Measurements from ENCODE around the gene SLC36A1. TPM values are rescaled to one million over a fixed set of nuclear protein-coding genes. Genes with fewer than 3 reads are reported as not detected.

Gene SLC36A1
- total RNA-seq, 2 experiments from 2014 or later: 11.6 to 12.1 TPM

DNA sequence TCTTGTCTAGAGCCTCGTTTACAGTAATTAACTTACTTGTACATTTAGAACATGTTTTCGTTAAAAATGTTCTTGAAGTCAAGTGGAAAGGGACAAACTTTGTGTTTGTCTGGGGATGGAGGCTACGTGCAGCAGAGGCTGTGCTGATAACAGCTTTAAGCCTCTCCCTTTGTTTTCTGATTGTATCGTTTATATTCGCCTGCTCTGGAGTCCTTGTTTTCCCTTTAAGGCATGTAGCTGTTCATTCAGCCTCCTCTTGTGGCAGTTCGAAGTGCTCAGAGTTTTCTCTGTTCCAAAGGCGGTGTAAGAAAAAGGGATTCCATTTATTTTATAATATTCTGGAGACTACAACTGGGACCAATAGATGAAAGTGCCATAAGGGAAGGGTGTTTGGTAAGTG lies 1.9 kb downstream of the SLC36A1 start:
- Histone ChIP-seq H3K4me2 (ENCODE audit: low read length) (peak overlapping the region; percentile 95), H3K79me2 (ENCODE audit: insufficient read depth, low read depth, low read length) (no peaks in the 10 kb centered on the region; the same call in 1 of the 2 replicates), H2AFZ (ENCODE audit: low read length) (no peak overlapping the region), H3K9me2 (ENCODE audit: insufficient read depth, low read length) (no peaks in the 10 kb centered on the region), H3K36me3 (ENCODE audit: insufficient read depth, low read length) (no peaks in the 10 kb centered on the region), H4K20me1 (ENCODE audit: insufficient read depth, low read length) (no peaks in the 10 kb centered on the region), H3K9me3 (ENCODE audit: low read length) (no peaks in the 10 kb centered on the region), H3K4me1 (ENCODE audit: insufficient read depth, low read length, poor library complexity, severe bottlenecking) (peaks cover 7% of the 10 kb centered on the region), H3K4me3 (ENCODE audit: low read depth, low read length, poor library complexity, severe bottlenecking) (no peak overlapping the region), H3K27ac (ENCODE audit: low read depth, low read length, poor library complexity, severe bottlenecking) (no peak overlapping the region)
- no TSS peak for BruUV-seq (replicated peaks)
- CTCF ChIA-PET (ENCODE audit: unreplicated experiment): interaction anchor here (1.1 kb wide), 1 partner anchor 203 kb away, joined by 4 read pairs; no protein-coding TSS in a partner anchor
- POLR2A ChIA-PET: interaction anchor here (1.0 to 3.0 kb wide), 2 partner anchors 10 to 12 kb away, joined by 4 to 16 read pairs; no protein-coding TSS in a partner anchor
- intact Hi-C loops (cut with micrococcal nuclease; ENCODE audit: unreplicated experiment): no loop called here
- DNase-seq (ENCODE audit: low spot score): no peak
- TF ChIP-seq, protein P1, sequence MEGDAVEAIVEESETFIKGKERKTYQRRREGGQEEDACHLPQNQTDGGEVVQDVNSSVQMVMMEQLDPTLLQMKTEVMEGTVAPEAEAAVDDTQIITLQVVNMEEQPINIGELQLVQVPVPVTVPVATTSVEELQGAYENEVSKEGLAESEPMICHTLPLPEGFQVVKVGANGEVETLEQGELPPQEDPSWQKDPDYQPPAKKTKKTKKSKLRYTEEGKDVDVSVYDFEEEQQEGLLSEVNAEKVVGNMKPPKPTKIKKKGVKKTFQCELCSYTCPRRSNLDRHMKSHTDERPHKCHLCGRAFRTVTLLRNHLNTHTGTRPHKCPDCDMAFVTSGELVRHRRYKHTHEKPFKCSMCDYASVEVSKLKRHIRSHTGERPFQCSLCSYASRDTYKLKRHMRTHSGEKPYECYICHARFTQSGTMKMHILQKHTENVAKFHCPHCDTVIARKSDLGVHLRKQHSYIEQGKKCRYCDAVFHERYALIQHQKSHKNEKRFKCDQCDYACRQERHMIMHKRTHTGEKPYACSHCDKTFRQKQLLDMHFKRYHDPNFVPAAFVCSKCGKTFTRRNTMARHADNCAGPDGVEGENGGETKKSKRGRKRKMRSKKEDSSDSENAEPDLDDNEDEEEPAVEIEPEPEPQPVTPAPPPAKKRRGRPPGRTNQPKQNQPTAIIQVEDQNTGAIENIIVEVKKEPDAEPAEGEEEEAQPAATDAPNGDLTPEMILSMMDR (conservative IDR thresholded peaks at IDR 0.05; ENCODE audit: low read length): no peak
- TF ChIP-seq EZH2phosphoT487 (IDR thresholded peaks at IDR 0.05; ENCODE audit: borderline replicate concordance, low read depth, low read length): no peak

DNA sequence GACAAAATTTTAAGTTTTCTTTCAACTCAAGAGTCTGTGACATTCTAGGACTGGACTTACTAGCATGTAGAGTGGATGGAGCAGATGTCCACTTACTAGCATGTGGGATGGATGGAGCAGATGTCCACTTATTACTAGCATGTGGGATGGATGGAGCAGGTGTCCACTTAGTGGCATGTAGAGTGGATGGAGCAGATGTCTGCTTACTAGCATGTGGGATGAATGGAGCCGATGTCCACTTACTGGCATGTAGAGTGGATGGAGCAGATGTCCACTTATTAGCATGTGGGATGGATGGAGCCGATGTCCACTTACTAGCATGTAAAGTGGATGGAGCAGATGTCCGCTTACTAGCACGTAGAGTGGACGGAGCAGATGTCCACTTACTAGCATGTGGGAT lies 2.4 kb downstream of the SLC36A1 start:
- no peaks in the 10 kb centered on the region for H4K20me1 ChIP-seq (ENCODE audit: insufficient read depth, low read length)
- H3K9me3 ChIP-seq (ENCODE audit: low read length): no peaks in the 10 kb centered on the region
- no TSS peak for BruUV-seq (replicated peaks)
- no peaks in the 10 kb centered on the region for H3K36me3 ChIP-seq (ENCODE audit: insufficient read depth, low read length)
- POLR2A ChIA-PET: interaction anchor here (1.0 to 3.0 kb wide), 2 partner anchors 9 to 13 kb away, joined by 4 to 16 read pairs; no protein-coding TSS in a partner anchor
- H3K9me2 ChIP-seq (ENCODE audit: insufficient read depth, low read length): no peaks in the 10 kb centered on the region
- H3K79me2 ChIP-seq (ENCODE audit: insufficient read depth, low read depth, low read length): no peaks in the 10 kb centered on the region; the same call in 1 of the 2 replicates
- H2AFZ ChIP-seq (ENCODE audit: low read length): no peak overlapping the region
- no peak overlapping the region for H3K4me2 ChIP-seq (ENCODE audit: low read length)
- no peak overlapping the region for H3K27ac ChIP-seq (ENCODE audit: low read depth, low read length, poor library complexity, severe bottlenecking)
- no peak for TF ChIP-seq EZH2phosphoT487 (IDR thresholded peaks at IDR 0.05; ENCODE audit: borderline replicate concordance, low read depth, low read length)
- TF ChIP-seq, protein P1 (conservative IDR thresholded peaks at IDR 0.05; ENCODE audit: low read length): no peak
- CTCF ChIA-PET (ENCODE audit: unreplicated experiment): interaction anchor here (1.1 kb wide), 1 partner anchor 202 kb away, joined by 4 read pairs; no protein-coding TSS in a partner anchor
- peaks cover 7% of the 10 kb centered on the region for H3K4me1 ChIP-seq (ENCODE audit: insufficient read depth, low read length, poor library complexity, severe bottlenecking)
- intact Hi-C loops (cut with micrococcal nuclease; ENCODE audit: unreplicated experiment): no loop called here
- no peak overlapping the region for H3K4me3 ChIP-seq (ENCODE audit: low read depth, low read length, poor library complexity, severe bottlenecking)
- no peak for DNase-seq (ENCODE audit: low spot score)

DNA sequence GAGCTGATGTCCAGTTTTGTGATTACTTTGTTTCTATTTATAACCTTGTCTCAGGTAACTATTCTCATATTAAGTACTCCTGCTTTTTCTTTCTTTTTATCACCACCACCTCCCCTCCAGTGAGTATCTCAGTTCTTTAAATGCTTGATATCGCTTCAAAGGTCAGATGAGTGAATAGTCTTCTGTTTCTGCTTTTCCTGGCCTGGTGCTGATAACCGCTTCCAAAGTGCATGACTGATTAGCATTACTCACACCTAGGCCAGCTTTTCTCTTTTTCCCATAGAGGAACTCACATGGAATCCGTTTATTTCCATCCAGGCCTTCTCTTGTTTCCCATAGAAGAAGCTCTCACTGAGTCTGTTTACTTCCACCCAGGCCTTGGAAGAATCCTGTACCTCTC lies 3.2 kb downstream of the SLC36A1 start:
- H3K4me2 ChIP-seq (ENCODE audit: low read length): no peak overlapping the region
- H3K79me2 ChIP-seq (ENCODE audit: insufficient read depth, low read depth, low read length): no peaks in the 10 kb centered on the region; the same call in 1 of the 2 replicates
- H3K9me2 ChIP-seq (ENCODE audit: insufficient read depth, low read length): no peaks in the 10 kb centered on the region
- H2AFZ ChIP-seq (ENCODE audit: low read length): no peak overlapping the region
- H3K27ac ChIP-seq (ENCODE audit: low read depth, low read length, poor library complexity, severe bottlenecking): no peak overlapping the region
- H3K9me3 ChIP-seq (ENCODE audit: low read length): no peaks in the 10 kb centered on the region
- H3K36me3 ChIP-seq (ENCODE audit: insufficient read depth, low read length): no peaks in the 10 kb centered on the region
- ChIA-PET CTCF (ENCODE audit: unreplicated experiment) (no interaction called here), POLR2A (no interaction called here)
- intact Hi-C loops (cut with micrococcal nuclease; ENCODE audit: unreplicated experiment): no loop called here
- H4K20me1 ChIP-seq (ENCODE audit: insufficient read depth, low read length): no peaks in the 10 kb centered on the region
- H3K4me1 ChIP-seq (ENCODE audit: insufficient read depth, low read length, poor library complexity, severe bottlenecking): peaks cover 7% of the 10 kb centered on the region
- no peak overlapping the region for H3K4me3 ChIP-seq (ENCODE audit: low read depth, low read length, poor library complexity, severe bottlenecking)
- no TSS peak for BruUV-seq (replicated peaks)
- no peak for DNase-seq (ENCODE audit: low spot score)
- TF ChIP-seq, protein P1 (conservative IDR thresholded peaks at IDR 0.05; ENCODE audit: low read length): no peak
- TF ChIP-seq EZH2phosphoT487 (IDR thresholded peaks at IDR 0.05; ENCODE audit: borderline replicate concordance, low read depth, low read length): no peak
